Measurements from ENCODE around the gene ZNF358. TPM values are rescaled to one million over a fixed set of nuclear protein-coding genes. Genes with fewer than 3 reads are reported as not detected.

The ZNF358 gene
- total RNA-seq, 4 donors from 2014 or later = 95.4 to 168 (median 137) TPM

DNA sequence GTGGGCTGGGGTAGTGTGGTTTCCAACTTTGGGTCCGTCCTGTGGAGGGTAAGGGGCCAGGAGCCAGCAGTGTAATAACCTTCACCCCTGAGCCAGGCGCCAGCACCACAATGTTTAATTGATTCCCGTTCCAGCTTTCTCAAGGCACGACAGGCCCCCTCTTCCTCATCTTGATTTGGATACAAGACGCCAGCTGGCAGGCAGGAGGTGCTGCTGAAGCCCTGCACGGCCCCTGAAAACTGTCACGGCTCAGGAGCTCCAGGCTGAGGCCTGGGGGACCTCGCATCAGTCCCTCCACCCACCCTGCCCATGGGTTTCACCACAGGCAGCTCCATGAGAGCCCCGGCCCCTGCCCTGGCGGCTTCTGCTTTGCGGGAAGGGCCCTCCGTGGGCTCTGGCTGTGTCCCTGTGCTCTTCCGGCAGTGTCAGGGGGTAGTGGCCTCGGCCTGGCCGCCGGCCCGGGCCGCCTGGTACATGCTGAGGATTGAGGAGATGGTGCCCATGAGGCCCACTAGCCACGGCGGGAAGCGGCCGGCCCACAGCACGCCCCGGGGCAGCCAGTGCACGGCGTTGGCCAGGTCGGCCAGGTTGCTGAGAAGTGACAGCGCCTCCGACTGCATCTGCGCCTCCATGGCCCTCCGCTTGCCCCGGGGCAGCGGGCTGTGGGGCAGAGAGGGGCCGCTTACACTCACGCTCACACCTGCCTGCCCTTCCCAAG, 39.0 kb upstream of the ZNF358 start:
- no peak for DNase-seq (ENCODE audit: extremely low spot score)
- no peaks in the 10 kb centered on the region for H3K27me3 ChIP-seq
- no peak overlapping the region for H3K4me3 ChIP-seq
- TF ChIP-seq POLR2AphosphoS5 (IDR thresholded peaks at IDR 0.05) = no peak
- H3K27ac ChIP-seq (replicated peaks in 1 of 4) = no peak overlapping the region
- no peaks in the 10 kb centered on the region for H3K9me3 ChIP-seq
- H3K36me3 ChIP-seq = peaks cover 0 to 11% (median 7%) of the 10 kb centered on the region in 4 donors
- intact Hi-C loops (cut with DNase I) = no loop called here
- WGBS = 55% methylated on average over 6 of the region's 35 CpGs
- H3K4me1 ChIP-seq = peaks cover 0 to 18% (median 14%) of the 10 kb centered on the region in 4 donors

DNA sequence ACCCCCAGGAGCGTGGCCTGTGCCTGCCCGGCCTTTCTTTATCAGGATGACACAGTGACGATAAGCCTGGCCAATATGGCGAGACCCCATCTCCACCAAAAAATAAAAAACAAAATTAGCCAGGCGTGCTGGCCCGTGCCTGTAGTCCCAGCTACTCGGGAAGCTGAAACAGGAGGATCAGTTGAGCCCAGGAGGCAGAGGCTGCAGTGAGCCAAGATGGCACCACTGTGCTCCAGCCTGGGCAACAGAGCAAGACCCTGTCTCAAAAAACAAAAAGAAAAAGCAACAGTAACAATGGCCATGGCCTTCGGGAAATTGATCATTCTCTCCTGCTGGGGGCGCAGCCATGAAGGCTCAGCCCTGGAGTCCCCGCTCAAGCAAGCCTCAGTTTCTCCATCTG, 38.1 kb upstream of the ZNF358 start:
- Histone ChIP-seq H3K4me1 (peaks cover 2 to 27% (median 21%) of the 10 kb centered on the region in 4 donors), H3K36me3 (peaks cover 0 to 5% (median 0%) of the 10 kb centered on the region in 4 donors), H3K4me3 (no peak overlapping the region), H3K9me3 (no peaks in the 10 kb centered on the region), H3K27ac (replicated peaks in 1 of 4) (no peak overlapping the region), H3K27me3 (no peaks in the 10 kb centered on the region)
- TF ChIP-seq, protein P1, sequence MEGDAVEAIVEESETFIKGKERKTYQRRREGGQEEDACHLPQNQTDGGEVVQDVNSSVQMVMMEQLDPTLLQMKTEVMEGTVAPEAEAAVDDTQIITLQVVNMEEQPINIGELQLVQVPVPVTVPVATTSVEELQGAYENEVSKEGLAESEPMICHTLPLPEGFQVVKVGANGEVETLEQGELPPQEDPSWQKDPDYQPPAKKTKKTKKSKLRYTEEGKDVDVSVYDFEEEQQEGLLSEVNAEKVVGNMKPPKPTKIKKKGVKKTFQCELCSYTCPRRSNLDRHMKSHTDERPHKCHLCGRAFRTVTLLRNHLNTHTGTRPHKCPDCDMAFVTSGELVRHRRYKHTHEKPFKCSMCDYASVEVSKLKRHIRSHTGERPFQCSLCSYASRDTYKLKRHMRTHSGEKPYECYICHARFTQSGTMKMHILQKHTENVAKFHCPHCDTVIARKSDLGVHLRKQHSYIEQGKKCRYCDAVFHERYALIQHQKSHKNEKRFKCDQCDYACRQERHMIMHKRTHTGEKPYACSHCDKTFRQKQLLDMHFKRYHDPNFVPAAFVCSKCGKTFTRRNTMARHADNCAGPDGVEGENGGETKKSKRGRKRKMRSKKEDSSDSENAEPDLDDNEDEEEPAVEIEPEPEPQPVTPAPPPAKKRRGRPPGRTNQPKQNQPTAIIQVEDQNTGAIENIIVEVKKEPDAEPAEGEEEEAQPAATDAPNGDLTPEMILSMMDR (IDR thresholded peaks at IDR 0.05) = no peak
- no peak for DNase-seq (ENCODE audit: extremely low spot score)
- intact Hi-C loops (cut with DNase I) = no loop called here
- WGBS = 89% methylated on average over 10 of the region's 10 CpGs

DNA sequence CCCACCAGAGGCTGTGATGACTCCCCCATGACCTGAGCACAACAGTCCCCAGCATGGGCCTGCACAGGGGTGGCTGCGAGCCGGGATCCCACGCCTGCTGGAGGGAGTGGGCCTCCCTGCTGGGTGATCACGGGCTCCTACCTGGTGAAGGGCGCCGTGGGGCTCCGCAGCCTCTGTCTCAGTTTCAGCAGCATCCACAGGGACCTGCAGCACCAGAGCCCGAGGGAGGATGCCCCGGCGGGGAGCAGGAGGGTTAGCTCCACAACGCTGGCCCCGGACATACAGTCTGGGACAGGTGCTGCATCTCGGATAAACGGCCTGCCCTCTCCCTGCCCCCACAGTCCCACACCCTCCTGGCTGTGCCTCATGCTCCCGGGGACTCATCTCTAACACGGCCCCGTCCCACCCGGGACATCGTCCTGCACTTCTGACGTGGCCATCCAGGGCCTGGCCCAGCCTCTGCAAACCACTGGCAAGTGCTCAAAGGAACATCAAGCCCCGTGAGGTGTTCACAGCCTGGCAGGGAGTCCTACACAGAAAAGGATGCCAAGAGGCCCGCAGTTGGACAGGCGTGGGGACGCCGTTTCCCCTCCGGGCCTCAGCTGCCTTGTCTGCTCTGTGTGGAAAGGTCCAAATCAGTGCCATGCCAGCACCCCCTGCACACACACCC, 37.6 kb upstream of the ZNF358 start:
- Histone ChIP-seq H3K4me1 (peaks cover 6 to 32% (median 27%) of the 10 kb centered on the region in 4 donors), H3K9me3 (no peaks in the 10 kb centered on the region), H3K36me3 (peaks cover 0 to 4% (median 0%) of the 10 kb centered on the region in 4 donors), H3K27me3 (no peaks in the 10 kb centered on the region), H3K4me3 (no peak overlapping the region), H3K27ac (replicated peaks in 1 of 4) (no peak overlapping the region)
- no peak for DNase-seq (ENCODE audit: extremely low spot score)
- peak in 1 of 2 donors; percentile 35 for TF ChIP-seq POLR2AphosphoS5 (IDR thresholded peaks at IDR 0.05)
- TF ChIP-seq, protein P1 (IDR thresholded peaks at IDR 0.05) = no peak
- intact Hi-C loops (cut with DNase I) = no loop called here
- 64% methylated on average over 19 of the region's 26 CpGs for WGBS

DNA sequence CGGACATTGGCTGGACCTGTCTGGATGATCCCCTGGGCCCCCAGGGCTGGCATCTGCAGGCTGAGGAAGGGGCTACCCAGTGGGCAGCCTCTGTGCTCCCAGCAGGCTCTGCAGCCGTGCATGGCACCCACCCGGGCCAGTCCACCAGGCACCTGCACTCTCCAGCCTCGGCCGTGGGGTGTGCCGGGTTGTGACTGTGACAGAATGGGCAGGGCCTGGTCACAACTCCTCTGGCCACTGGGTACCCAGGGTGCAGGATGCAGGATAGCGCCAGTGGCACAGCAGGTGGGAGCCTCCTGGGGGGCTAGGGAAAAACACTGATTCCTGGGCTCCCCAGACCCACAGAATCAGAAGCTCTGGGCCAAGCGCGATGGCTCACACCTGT, 37.1 kb upstream of the ZNF358 start:
- Histone ChIP-seq H3K36me3 (peaks cover 0 to 4% (median 0%) of the 10 kb centered on the region in 4 donors), H3K27ac (replicated peaks in 1 of 4) (no peak overlapping the region), H3K4me1 (peaks cover 7 to 33% (median 30%) of the 10 kb centered on the region in 4 donors), H3K4me3 (no peak overlapping the region), H3K9me3 (no peaks in the 10 kb centered on the region), H3K27me3 (no peaks in the 10 kb centered on the region)
- intact Hi-C loops (cut with DNase I) = no loop called here
- no peak for TF ChIP-seq POLR2AphosphoS5 (IDR thresholded peaks at IDR 0.05)
- TF ChIP-seq, protein P1 (IDR thresholded peaks at IDR 0.05) = no peak
- TF ChIP-seq POLR2A (IDR thresholded peaks at IDR 0.05; ENCODE audit: low read depth) = no peak
- no peak for TF ChIP-seq EP300 (IDR thresholded peaks at IDR 0.05)
- WGBS = 100% methylated on average over 1 of the region's 9 CpGs
- no peak for DNase-seq (ENCODE audit: extremely low spot score)

DNA sequence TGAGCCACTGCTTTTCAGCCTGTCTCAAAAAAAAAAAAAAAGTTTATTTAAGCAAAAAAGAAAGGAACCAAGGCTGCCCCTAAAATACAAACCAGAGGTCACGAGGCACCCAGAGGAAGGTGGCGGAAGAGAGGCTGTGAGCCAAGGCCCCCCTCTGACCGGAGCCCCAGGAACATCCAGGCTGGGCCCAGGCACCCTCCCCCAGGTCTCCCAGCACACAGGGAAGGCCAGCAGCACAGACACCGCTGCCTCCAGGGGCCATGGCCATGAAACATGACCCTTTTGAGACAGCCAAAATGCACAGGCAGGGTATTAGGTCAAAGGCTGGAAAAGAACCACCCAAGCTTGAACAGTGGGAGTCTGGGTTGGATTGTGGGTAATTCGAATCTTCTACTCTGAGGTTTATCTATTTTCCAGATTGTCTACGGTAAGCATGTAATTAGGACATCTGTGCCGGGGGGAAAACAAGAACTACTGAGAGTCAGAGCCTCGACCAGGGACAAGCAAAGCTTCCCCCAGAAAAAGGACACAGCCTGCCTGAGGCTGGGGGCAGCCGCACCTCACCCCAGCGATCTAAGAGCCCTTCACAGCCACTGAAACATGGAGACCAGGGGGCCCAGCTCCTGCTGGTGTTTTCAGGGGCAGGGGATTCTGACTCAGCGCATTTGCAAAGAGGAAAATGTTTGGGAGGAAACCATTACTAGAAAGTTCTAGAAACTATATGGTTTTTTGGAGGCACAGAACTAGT, 35.5 kb upstream of the ZNF358 start:
- TF ChIP-seq, protein P1 (IDR thresholded peaks at IDR 0.05) = no peak
- TF ChIP-seq EP300 (IDR thresholded peaks at IDR 0.05) = no peak
- Histone ChIP-seq H3K9me3 (no peaks in the 10 kb centered on the region), H3K36me3 (peaks cover 0 to 17% (median 0%) of the 10 kb centered on the region in 4 donors), H3K4me1 (peaks cover 7 to 33% (median 30%) of the 10 kb centered on the region in 4 donors), H3K27ac (replicated peaks in 1 of 4) (peak overlapping the region in 3 of 4 donors; percentile 26 to 28 (median 27)), H3K4me3 (no peak overlapping the region), H3K27me3 (no peaks in the 10 kb centered on the region)
- intact Hi-C loops (cut with DNase I) = no loop called here
- 77% methylated on average over 11 of the region's 11 CpGs for WGBS
- DNase-seq (ENCODE audit: extremely low spot score) = no peak

Measured in esophagus muscularis mucosa (tissue), 4 donors.